NCI-H748 treated with DMSO at 0.1 percent for 48 hours (cell line): ENCODE measurements around the gene SPDYE3.
"Not testable (repeated sequence)": the region's sequence is repeated elsewhere in the genome, so short reads cannot be mapped to it uniquely, and the experiment has no call there.

ENCODE experiments used
- DNase-seq: peaks from one replicate; lab custom pipeline; 2025; lab: John Stamatoyannopoulos, UW

SPDYE3 gene

GRCh38 chr7:100352230-100352781 lies 44.8 kb downstream of the SPDYE3 start:
- not testable (repeated sequence) for DNase-seq

GRCh38 chr7:100352984-100353684 lies 45.6 kb downstream of the SPDYE3 start:
- no peak for DNase-seq

- no peak for DNase-seq
These were observed 46.3 kb downstream of the SPDYE3 start for GRCh38 chr7:100353685-100354330.

- DNase-seq, result no peak
These were observed 49.0 kb downstream of the SPDYE3 start for GRCh38 chr7:100356416-100357068.

- DNase-seq, result no peak
These were observed 49.6 kb downstream of the SPDYE3 start for GRCh38 chr7:100357131-100357561.

- DNase-seq, result no peak
These were observed 50.7 kb downstream of the SPDYE3 start, which contains the start of gene PILRB for GRCh38 chr7:100358027-100358856. TSS of gene PILRB (plus strand) at chr7:100358117. CDS start at chr7:100358303, 186 bp downstream.

- no peak for DNase-seq
These were observed 51.3 kb downstream of the SPDYE3 start for GRCh38 chr7:100358857-100359212.

- no peak for DNase-seq
These were observed 52.8 kb downstream of the SPDYE3 start for GRCh38 chr7:100360135-100360854.

GRCh38 chr7:100363098-100363497 lies 55.6 kb downstream of the SPDYE3 start:
- no peak for DNase-seq

GRCh38 chr7:100363797-100364196 lies 56.3 kb downstream of the SPDYE3 start:
- not testable (repeated sequence) for DNase-seq

GRCh38 chr7:100364480-100364879 lies 57.0 kb downstream of the SPDYE3 start:
- no peak for DNase-seq

- DNase-seq, result not testable (repeated sequence)
These were observed 58.5 kb downstream of the SPDYE3 start for GRCh38 chr7:100365998-100366367.

GRCh38 chr7:100366411-100367250 lies 59.1 kb downstream of the SPDYE3 start:
- no peak for DNase-seq

GRCh38 chr7:100367251-100367620 lies 59.7 kb downstream of the SPDYE3 start:
- no peak for DNase-seq

GRCh38 chr7:100367676-100368613 lies 60.4 kb downstream of the SPDYE3 start:
- no peak for DNase-seq

GRCh38 chr7:100369105-100369504 lies 61.6 kb downstream of the SPDYE3 start:
- no peak for DNase-seq

- no peak for DNase-seq
These were observed 62.8 kb downstream of the SPDYE3 start for GRCh38 chr7:100370303-100370702.

- no peak for DNase-seq
These were observed 63.2 kb downstream of the SPDYE3 start for GRCh38 chr7:100370746-100371145.

- no peak for DNase-seq
These were observed 64.2 kb downstream of the SPDYE3 start for GRCh38 chr7:100371561-100372171.
